IMR-90 (cell line): ENCODE measurements around the gene ZNF771. TPM values are rescaled to one million over a fixed set of nuclear protein-coding genes. Genes with fewer than 3 reads are reported as not detected.

Experiments used
- ATAC-seq: fragments of 200-7000 bp; cut with Tn5 transposase; 2 replicates; pipeline ENCODE4 v1.9.1; 2020; ENCODE audit warnings: low read depth, mild to moderate bottlenecking, moderate library complexity
- BruUV-seq: library from RNA; stranded (reverse); fragments of 400-500 nt; replicated peaks from 2 replicates; lab custom pipeline; 2021; lab: Mats Ljungman, UMichigan
- CTCF ChIA-PET: fragments of 300-600 bp; formaldehyde crosslinking; extraction: SDS; loops from one replicate; lab custom pipeline; 2021; ENCODE audit warnings: antibody characterized with exemption; lab: Yijun Ruan, JAX
- POLR2A ChIA-PET: fragments of 300-600 bp; sonication (Branson Sonifier 250); formaldehyde crosslinking; loops from one replicate; lab custom pipeline; 2022; ENCODE audit warnings: antibody characterized with exemption; ENCODE audit not compliant: unreplicated experiment; lab: Charles Lee
- DNase-seq: peaks from one replicate; pipeline ENCODE4 v3.0.0; 2013
- H2AFZ ChIP-seq: replicated peaks from 2 replicates; pipeline ENCODE3; 2013; ENCODE audit warnings: low read length, mild to moderate bottlenecking; ENCODE audit not compliant: poor library complexity
- H2AK5ac ChIP-seq: 2 replicates; pipeline ENCODE4 v1.6.1; 2013; ENCODE audit warnings: low read depth, low read length, inconsistent platforms
- H2AK9ac ChIP-seq: replicated peaks from 2 replicates; pipeline ENCODE3; 2013; ENCODE audit warnings: mild to moderate bottlenecking, low read depth, low read length, moderate library complexity; ENCODE audit not compliant: poor library complexity
- H2BK120ac ChIP-seq: 2 replicates; pipeline ENCODE4 v1.6.1; 2013; ENCODE audit warnings: low read depth, low read length, inconsistent platforms
- H2BK15ac ChIP-seq: 3 replicates; pipeline ENCODE4 v1.6.1; 2013; ENCODE audit warnings: low read depth, low read length, inconsistent platforms
- H2BK20ac ChIP-seq: 2 replicates; pipeline ENCODE4 v1.6.1; 2013; ENCODE audit warnings: low read depth, mild to moderate bottlenecking, inconsistent platforms, low read length, moderate library complexity
- H2BK5ac ChIP-seq: 2 replicates; pipeline ENCODE4 v1.6.1; 2013; ENCODE audit warnings: mild to moderate bottlenecking, low read depth, low read length, inconsistent platforms; ENCODE audit not compliant: poor library complexity, severe bottlenecking
- H3K14ac ChIP-seq: replicated peaks from 2 replicates; pipeline ENCODE4 v1.6.1; 2013; ENCODE audit warnings: low read depth, low read length, inconsistent platforms
- H3K18ac ChIP-seq: 2 replicates; pipeline ENCODE4 v1.6.1; 2013; ENCODE audit warnings: low read depth, low read length, control low read depth
- H3K23ac ChIP-seq: 2 replicates; pipeline ENCODE4 v1.6.1; 2013; ENCODE audit warnings: low read depth, low read length, inconsistent platforms
- H3K27ac ChIP-seq: 2 replicates; pipeline ENCODE4 v1.5.1; 2013; ENCODE audit warnings: mild to moderate bottlenecking, control low read depth, low read length; ENCODE audit not compliant: insufficient read depth
- H3K27me3 ChIP-seq: 2 replicates; pipeline ENCODE4 v1.6.1; 2013; ENCODE audit warnings: low read length; ENCODE audit not compliant: control insufficient read depth, insufficient read depth
- H3K36me3 ChIP-seq: 2 replicates; pipeline ENCODE4 v1.6.1; 2013; ENCODE audit warnings: low read length, mixed read lengths; ENCODE audit not compliant: control insufficient read depth, insufficient read depth
- H3K4ac ChIP-seq: 2 replicates; pipeline ENCODE4 v1.6.1; 2013; ENCODE audit warnings: low read depth, low read length, inconsistent platforms
- H3K4me1 ChIP-seq: 2 replicates; pipeline ENCODE4 v1.6.1; 2013; ENCODE audit warnings: low read length, mixed read lengths; ENCODE audit not compliant: control insufficient read depth, insufficient read depth
- H3K4me2 ChIP-seq: 2 replicates; pipeline ENCODE4 v1.6.1; 2013; ENCODE audit warnings: low read depth, mild to moderate bottlenecking, control low read depth, low read length, moderate library complexity
- H3K4me3 ChIP-seq: 2 replicates; pipeline ENCODE4 v1.5.1; 2013; ENCODE audit warnings: low read depth, mild to moderate bottlenecking, control low read depth, low read length, moderate library complexity; ENCODE audit not compliant: insufficient read depth
- H3K56ac ChIP-seq: 2 replicates; pipeline ENCODE4 v1.6.1; 2013; ENCODE audit warnings: low read length, inconsistent platforms; ENCODE audit not compliant: insufficient read depth; ENCODE audit errors: extremely low read depth
- H3K79me1 ChIP-seq, 2 experiments: 2 replicates each; pipeline ENCODE4 v1.6.1; 2013; ENCODE audit warnings: low read length in 2 of 2, inconsistent platforms in 1 of 2, low read depth in 1 of 2
- H3K9ac ChIP-seq: 2 replicates; pipeline ENCODE4 v1.6.1; 2013; ENCODE audit warnings: low read depth, low read length, control low read depth
- H3K9me1 ChIP-seq: 2 replicates; pipeline ENCODE4 v1.6.1; 2013; ENCODE audit warnings: low read length, inconsistent platforms; ENCODE audit not compliant: insufficient read depth
- H3K9me3 ChIP-seq: 2 replicates; pipeline ENCODE4 v1.6.1; 2013; ENCODE audit warnings: low read length; ENCODE audit not compliant: control insufficient read depth, insufficient read depth
- H4K20me1 ChIP-seq: 2 replicates; pipeline ENCODE4 v1.6.1; 2013; ENCODE audit warnings: low read length, inconsistent platforms; ENCODE audit not compliant: insufficient read depth
- H4K5ac ChIP-seq: 2 replicates; pipeline ENCODE4 v1.6.1; 2013; ENCODE audit warnings: mild to moderate bottlenecking, low read depth, low read length, control low read depth
- H4K8ac ChIP-seq, 2 experiments: 2 replicates each; pipeline ENCODE4 v1.6.1; 2013; ENCODE audit warnings: low read depth in 2 of 2, low read length in 2 of 2, control low read depth in 1 of 2, inconsistent platforms in 1 of 2
- H4K91ac ChIP-seq: 2 replicates; pipeline ENCODE4 v1.6.1; 2013; ENCODE audit warnings: low read depth, low read length, inconsistent platforms; ENCODE audit not compliant: insufficient read depth
- BHLHE40 ChIP-seq: fragments of 150-350 bp; IDR thresholded peaks from 2 replicates; pipeline ENCODE4 v1.6.1; 2016; ENCODE audit warnings: mild to moderate bottlenecking, low read depth, low read length
- CEBPB ChIP-seq: IDR thresholded peaks from 2 replicates; pipeline ENCODE4 v1.6.1; 2012; ENCODE audit warnings: low read depth, low read length, improper control_type of control experiment
- CHD1 ChIP-seq: IDR thresholded peaks from 2 replicates; pipeline ENCODE4 v1.6.1; 2012; ENCODE audit warnings: low read depth, low read length, improper control_type of control experiment
- FOS ChIP-seq: fragments of 150-350 bp; IDR thresholded peaks from 2 replicates; pipeline ENCODE4 v1.6.1; 2016; ENCODE audit warnings: low read depth, low read length
- MAFK ChIP-seq: IDR thresholded peaks from 2 replicates; pipeline ENCODE4 v1.6.1; 2012; ENCODE audit warnings: low read depth, low read length, improper control_type of control experiment
- MAZ ChIP-seq: IDR thresholded peaks from 2 replicates; pipeline ENCODE4 v1.6.1; 2012; ENCODE audit warnings: low read depth, mild to moderate bottlenecking, low read length, improper control_type of control experiment, moderate library complexity, borderline replicate concordance
- MXI1 ChIP-seq: IDR thresholded peaks from 2 replicates; pipeline ENCODE4 v1.6.1; 2012; ENCODE audit warnings: low read depth, mild to moderate bottlenecking, low read length, moderate library complexity, borderline replicate concordance
- NFE2L2 ChIP-seq: fragments of 150-350 bp; IDR thresholded peaks from 2 replicates; pipeline ENCODE4 v1.6.1; 2016; ENCODE audit warnings: low read depth, mild to moderate bottlenecking, low read length
- POLR2A ChIP-seq: IDR thresholded peaks from 2 replicates; pipeline ENCODE4 v1.6.1; 2012; ENCODE audit warnings: mild to moderate bottlenecking, low read depth, low read length
- RAD21 ChIP-seq: IDR thresholded peaks from 2 replicates; pipeline ENCODE4 v1.6.1; 2012; ENCODE audit warnings: low read length, improper control_type of control experiment
- RCOR1 ChIP-seq: IDR thresholded peaks from 2 replicates; pipeline ENCODE4 v1.6.1; 2012; ENCODE audit warnings: mild to moderate bottlenecking, low read length, improper control_type of control experiment; ENCODE audit not compliant: insufficient replicate concordance
- RFX5 ChIP-seq: IDR thresholded peaks from 2 replicates; pipeline ENCODE4 v1.8.0; 2012; ENCODE audit warnings: low read depth, mild to moderate bottlenecking, low read length, moderate library complexity
- SMC3 ChIP-seq: fragments of 150-350 bp; IDR thresholded peaks from 2 replicates; pipeline ENCODE4 v1.6.1; 2016; ENCODE audit warnings: low read depth, mild to moderate bottlenecking, antibody characterized with exemption, low read length, moderate library complexity
- WGBS, 2 experiments: methylation state at CpG; one replicate each; pipeline versions ENCODE4 v1.1.5 to v1.1.7; 2013; ENCODE audit warnings: missing lambda C conversion rate in 2 of 2; ENCODE audit not compliant: insufficient read length in 1 of 2; ENCODE audit errors: extremely low coverage in 2 of 2; 5-methylcytosine and 5-hydroxymethylcytosine counted together
- dilution Hi-C: fragments of 300-500 bp; cut with HindIII; formaldehyde crosslinking; loops from one replicate; pipeline ENCODE4 v1.14.3; 2018; ENCODE audit warnings: low sequenced_read_pairs; ENCODE audit not compliant: unreplicated experiment
- in situ Hi-C: fragments of 300-500 bp; cut with MboI; formaldehyde crosslinking; loops from 3 replicates; pipeline ENCODE4 v1.14.3; 2019; ENCODE audit warnings: low sequenced_read_pairs, inconsistent platforms, mixed read lengths
- intact Hi-C: fragments of 100-400 bp; cut with micrococcal nuclease; formaldehyde crosslinking; loops from 2 replicates; pipeline ENCODE4 v1.10.0; 2022
- polyA plus RNA-seq, 3 experiments: library from polyadenylated mRNA; depleted of rRNA; stranded (reverse); fragments of >200 nt; gene quantifications; 2 replicates each; pipeline ENCODE4 v1.2.3, GENCODE V29; 2012; ENCODE audit warnings: low replicate concordance in 1 of 3
- total RNA-seq: library from RNA; depleted of rRNA; stranded (reverse); fragments of >200 nt; gene quantifications from 2 replicates; pipeline ENCODE4 v1.2.3, GENCODE V29; 2012
- TF ChIP-seq, protein P1 (sequence below): conservative IDR thresholded peaks from 2 replicates; pipeline ENCODE4 v1.5.1; 2012; ENCODE audit warnings: mild to moderate bottlenecking, low read depth, low read length, improper control_type of control experiment
- TF ChIP-seq, protein P2 (sequence below): fragments of 150-350 bp; IDR thresholded peaks from 2 replicates; pipeline ENCODE4 v1.6.1; 2017; ENCODE audit warnings: mild to moderate bottlenecking, antibody characterized with exemption, low read length, low read depth
- TF ChIP-seq, protein P3 (sequence below): fragments of 150-350 bp; IDR thresholded peaks from 2 replicates; pipeline ENCODE4 v1.6.1; 2016; ENCODE audit warnings: low read depth, mild to moderate bottlenecking, low read length, moderate library complexity, borderline replicate concordance

The ZNF771 gene
- total and polyA plus RNA-seq, 2 of the 4 experiments (the other 2 are of a cell fraction): 5.2 to 10.9 TPM

DNA sequence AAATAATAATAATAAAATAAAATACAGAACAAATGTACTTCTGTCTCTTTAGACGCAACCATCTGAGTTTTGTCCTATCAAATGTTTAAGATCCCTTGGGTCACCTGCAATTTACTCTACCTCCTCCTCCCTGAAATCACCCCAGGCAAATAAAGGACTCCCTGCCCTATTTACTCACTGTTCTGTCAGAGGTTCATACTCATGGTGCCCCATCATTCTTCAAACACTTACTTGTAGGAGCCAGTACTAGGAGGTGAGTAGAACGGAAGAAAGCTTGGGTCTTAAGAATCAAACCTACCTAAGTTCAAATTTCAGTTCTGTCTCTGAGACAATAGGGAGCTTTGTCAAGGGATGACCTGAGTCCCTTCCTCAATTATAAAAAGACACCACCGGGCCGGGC is 40.9 kb upstream of the ZNF771 start:
- Histone ChIP-seq H3K9me3 (no peaks in the 10 kb centered on the region), H3K36me3 (peaks cover 21% of the 10 kb centered on the region), H3K14ac (no peak overlapping the region), H3K4me1 (peaks cover 3% of the 10 kb centered on the region; the same call in 1 of the 2 replicates), H4K91ac (no peak overlapping the region), H2BK15ac (no peak overlapping the region), H3K79me1 (peaks cover 9 to 59% of the 10 kb centered on the region in 2 experiments), H2BK5ac (no peak overlapping the region), H3K23ac (0 out of 2 replicates have a peak overlapping the region, but pooled peaks have one; percentile 19), H3K27ac (no peak overlapping the region), H4K8ac (no peak overlapping the region), H2AFZ (no peak overlapping the region), H2BK120ac (no peak overlapping the region), H3K4me3 (no peak overlapping the region), H2AK9ac (no peak overlapping the region), H3K9me1 (peaks cover 13% of the 10 kb centered on the region), H3K56ac (no peak overlapping the region), H4K20me1 (peaks cover 51% of the 10 kb centered on the region), H3K4me2 (no peak overlapping the region), H2AK5ac (no peak overlapping the region), H2BK20ac (no peak overlapping the region), H3K9ac (no peak overlapping the region), H4K5ac (no peak overlapping the region), H3K27me3 (no peaks in the 10 kb centered on the region), H3K4ac (no peak overlapping the region), H3K18ac (no peak overlapping the region)
- in situ Hi-C loops (no loop called here), dilution Hi-C loops (no loop called here), intact Hi-C loops (no loop called here)
- no TSS peak for BruUV-seq
- no peak for ATAC-seq
- no peak for TF ChIP-seq RCOR1
- no peak for TF ChIP-seq RFX5
- TF ChIP-seq POLR2A: no peak
- no peak for TF ChIP-seq MAFK
- TF ChIP-seq CEBPB: no peak
- TF ChIP-seq BHLHE40: no peak
- TF ChIP-seq, protein P1, sequence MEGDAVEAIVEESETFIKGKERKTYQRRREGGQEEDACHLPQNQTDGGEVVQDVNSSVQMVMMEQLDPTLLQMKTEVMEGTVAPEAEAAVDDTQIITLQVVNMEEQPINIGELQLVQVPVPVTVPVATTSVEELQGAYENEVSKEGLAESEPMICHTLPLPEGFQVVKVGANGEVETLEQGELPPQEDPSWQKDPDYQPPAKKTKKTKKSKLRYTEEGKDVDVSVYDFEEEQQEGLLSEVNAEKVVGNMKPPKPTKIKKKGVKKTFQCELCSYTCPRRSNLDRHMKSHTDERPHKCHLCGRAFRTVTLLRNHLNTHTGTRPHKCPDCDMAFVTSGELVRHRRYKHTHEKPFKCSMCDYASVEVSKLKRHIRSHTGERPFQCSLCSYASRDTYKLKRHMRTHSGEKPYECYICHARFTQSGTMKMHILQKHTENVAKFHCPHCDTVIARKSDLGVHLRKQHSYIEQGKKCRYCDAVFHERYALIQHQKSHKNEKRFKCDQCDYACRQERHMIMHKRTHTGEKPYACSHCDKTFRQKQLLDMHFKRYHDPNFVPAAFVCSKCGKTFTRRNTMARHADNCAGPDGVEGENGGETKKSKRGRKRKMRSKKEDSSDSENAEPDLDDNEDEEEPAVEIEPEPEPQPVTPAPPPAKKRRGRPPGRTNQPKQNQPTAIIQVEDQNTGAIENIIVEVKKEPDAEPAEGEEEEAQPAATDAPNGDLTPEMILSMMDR: no peak
- no peak for TF ChIP-seq MAZ
- TF ChIP-seq FOS: no peak
- TF ChIP-seq, protein P2, sequence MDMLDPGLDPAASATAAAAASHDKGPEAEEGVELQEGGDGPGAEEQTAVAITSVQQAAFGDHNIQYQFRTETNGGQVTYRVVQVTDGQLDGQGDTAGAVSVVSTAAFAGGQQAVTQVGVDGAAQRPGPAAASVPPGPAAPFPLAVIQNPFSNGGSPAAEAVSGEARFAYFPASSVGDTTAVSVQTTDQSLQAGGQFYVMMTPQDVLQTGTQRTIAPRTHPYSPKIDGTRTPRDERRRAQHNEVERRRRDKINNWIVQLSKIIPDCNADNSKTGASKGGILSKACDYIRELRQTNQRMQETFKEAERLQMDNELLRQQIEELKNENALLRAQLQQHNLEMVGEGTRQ: no peak
- TF ChIP-seq, protein P3, sequence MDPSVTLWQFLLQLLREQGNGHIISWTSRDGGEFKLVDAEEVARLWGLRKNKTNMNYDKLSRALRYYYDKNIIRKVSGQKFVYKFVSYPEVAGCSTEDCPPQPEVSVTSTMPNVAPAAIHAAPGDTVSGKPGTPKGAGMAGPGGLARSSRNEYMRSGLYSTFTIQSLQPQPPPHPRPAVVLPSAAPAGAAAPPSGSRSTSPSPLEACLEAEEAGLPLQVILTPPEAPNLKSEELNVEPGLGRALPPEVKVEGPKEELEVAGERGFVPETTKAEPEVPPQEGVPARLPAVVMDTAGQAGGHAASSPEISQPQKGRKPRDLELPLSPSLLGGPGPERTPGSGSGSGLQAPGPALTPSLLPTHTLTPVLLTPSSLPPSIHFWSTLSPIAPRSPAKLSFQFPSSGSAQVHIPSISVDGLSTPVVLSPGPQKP: no peak
- TF ChIP-seq SMC3: no peak
- no peak for TF ChIP-seq MXI1
- TF ChIP-seq RAD21: no peak
- TF ChIP-seq CHD1: no peak
- TF ChIP-seq NFE2L2: no peak
- WGBS, 2 experiments: no CpG with 5 or more reads among the region's 4 CpGs
- POLR2A ChIA-PET: no interaction called here
- CTCF ChIA-PET: interaction anchor here (1.2 kb wide), 1 partner anchor 274 kb away, joined by 3 read pairs; no protein-coding TSS in a partner anchor
- no peak for DNase-seq
